ENCODE measurements around the gene NGFR.
"Not testable (repeated sequence)": the region's sequence is repeated elsewhere in the genome, so short reads cannot be mapped to it uniquely, and the experiment has no call there.

NGFR gene

DNA sequence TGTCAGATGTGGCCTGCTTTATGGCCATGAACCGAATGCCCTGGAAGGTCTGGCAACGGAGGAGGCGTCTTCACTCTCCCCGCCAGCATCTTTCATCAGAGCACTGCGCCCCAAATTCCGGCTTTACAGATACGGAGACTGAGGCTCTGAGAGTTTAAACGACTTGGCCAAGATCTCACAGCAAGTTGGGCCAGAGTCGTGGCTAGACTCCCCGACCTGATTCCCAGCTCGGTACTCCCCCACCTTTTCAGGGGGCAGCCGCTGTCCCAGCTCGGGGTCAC is 1.7 kb downstream of the NGFR start:
- DNase-seq (ENCODE audit: low spot score), result no peak

DNA sequence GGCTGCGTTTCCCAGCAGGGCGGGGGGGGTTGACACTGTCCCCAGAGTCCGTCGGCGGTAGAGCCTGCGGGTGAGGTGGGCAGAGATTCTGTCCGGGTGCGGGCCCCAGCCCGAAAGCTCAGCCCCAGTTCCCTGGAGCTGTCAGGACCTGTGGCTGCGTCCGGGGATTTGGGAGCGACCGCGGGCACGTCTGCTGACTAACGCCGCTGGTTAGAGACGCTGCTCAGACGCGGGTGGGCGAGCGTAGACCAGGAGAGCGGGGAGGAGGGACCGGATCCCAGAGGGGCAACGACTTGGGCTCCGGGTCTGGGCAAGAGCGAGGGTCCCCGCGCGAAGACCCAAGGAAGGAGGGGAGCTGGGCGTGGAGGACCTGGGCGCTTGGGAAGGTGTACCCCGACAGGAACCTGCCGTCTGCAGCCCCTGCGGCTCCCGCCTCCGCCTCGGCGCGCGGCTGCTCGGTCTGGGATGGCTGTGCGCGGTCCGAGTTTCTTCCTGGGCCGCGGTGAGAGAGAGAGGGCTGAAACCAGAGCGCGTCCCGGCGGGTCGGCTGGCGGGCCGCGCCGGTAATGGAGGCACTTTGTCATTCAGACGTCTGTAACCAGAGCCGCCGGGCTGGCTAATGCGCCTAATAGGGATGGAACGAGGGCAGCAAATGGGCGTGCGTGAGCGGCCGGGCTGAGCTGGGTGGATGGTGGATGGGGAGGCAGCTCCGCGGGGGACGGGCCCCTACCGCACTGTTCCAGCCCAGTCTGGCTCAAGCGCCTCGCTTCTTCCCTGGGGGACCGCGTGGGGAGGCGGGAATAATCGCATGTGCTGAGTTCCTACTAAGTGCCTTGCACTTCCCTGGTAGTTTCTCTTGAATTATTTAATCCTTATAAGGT is 2.3 kb downstream of the NGFR start:
- DNase-seq (ENCODE audit: low spot score), result peak; percentile 55

GRCh38 chr17:49498029-49498615 is 3.0 kb downstream of the NGFR start:
- no peak for DNase-seq (ENCODE audit: low spot score)

DNA sequence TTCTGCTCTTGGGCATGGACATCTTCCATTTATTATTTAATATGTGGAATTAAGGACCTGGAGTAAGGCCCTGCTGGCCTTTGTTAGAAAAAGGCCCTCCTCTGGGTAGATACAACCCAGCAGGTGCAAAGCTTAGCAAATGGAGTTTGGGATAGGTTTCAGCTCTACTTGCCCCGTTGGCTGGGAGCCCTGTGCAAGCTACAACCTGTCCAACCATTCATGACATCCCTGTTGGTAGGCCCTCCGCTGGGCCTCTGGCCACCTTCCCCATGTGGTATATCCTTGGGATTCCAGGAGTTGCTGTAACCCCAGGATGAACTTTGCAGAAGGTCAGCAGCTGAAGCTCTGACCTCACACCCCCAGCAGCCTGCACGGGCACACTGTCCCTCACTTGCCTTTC is 6.4 kb downstream of the NGFR start:
- no peak for DNase-seq (ENCODE audit: low spot score)

DNA sequence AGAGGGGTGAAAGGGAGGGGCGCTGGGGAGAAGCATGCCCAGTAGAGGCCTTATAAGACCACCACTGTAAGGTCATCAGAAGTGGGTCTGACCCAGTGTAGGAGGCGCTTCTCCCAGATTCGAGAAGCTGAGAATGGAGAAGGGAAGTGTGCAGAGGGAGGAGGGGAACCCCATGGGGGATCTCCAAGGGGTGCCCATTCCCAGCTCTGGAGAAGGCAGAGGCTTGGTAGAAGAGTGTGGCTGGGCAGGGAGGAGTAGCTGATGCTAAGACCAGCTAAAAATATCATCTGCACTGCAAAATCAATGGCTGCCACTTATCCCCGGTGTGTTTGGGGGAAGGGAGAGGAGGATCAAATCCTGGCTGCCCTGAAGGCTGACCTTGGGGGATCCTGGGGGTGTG is 7.2 kb downstream of the NGFR start:
- no peak for DNase-seq (ENCODE audit: low spot score)

DNA sequence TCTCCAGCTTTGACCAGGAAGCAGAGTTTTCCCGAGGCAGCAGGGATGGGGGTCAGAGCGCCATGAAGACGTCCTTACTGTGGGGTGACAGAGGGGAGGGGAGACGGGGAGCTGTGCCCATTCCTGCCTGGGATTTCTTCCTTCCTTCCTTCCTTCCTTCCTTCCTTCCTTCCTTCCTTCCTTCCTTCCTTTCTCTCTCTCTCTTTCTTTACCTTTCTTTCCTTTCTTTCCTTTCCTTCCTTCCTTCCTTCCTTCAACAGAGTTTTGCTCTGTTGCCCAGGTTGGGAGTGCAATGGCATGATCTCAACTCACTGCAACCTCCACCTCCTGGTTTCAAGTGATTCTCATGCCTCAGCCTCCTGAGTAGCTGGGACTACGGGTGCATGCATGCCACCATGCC is 7.6 kb downstream of the NGFR start:
- DNase-seq (ENCODE audit: low spot score), result not testable (repeated sequence)

- DNase-seq (ENCODE audit: low spot score), result no peak
These were observed 9.3 kb downstream of the NGFR start for GRCh38 chr17:49504369-49504768.

GRCh38 chr17:49505854-49506253 is 10.8 kb downstream of the NGFR start:
- no peak for DNase-seq (ENCODE audit: low spot score)

DNA sequence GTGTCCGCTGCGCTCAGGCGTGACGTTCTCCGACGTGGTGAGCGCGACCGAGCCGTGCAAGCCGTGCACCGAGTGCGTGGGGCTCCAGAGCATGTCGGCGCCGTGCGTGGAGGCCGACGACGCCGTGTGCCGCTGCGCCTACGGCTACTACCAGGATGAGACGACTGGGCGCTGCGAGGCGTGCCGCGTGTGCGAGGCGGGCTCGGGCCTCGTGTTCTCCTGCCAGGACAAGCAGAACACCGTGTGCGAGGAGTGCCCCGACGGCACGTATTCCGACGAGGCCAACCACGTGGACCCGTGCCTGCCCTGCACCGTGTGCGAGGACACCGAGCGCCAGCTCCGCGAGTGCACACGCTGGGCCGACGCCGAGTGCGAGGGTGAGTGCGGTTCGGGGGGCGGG is 11.2 kb downstream of the NGFR start:
- no peak for DNase-seq (ENCODE audit: low spot score)

GRCh38 chr17:49508061-49508865 is 13.2 kb downstream of the NGFR start:
- peak; percentile 62 for DNase-seq (ENCODE audit: low spot score)

DNA sequence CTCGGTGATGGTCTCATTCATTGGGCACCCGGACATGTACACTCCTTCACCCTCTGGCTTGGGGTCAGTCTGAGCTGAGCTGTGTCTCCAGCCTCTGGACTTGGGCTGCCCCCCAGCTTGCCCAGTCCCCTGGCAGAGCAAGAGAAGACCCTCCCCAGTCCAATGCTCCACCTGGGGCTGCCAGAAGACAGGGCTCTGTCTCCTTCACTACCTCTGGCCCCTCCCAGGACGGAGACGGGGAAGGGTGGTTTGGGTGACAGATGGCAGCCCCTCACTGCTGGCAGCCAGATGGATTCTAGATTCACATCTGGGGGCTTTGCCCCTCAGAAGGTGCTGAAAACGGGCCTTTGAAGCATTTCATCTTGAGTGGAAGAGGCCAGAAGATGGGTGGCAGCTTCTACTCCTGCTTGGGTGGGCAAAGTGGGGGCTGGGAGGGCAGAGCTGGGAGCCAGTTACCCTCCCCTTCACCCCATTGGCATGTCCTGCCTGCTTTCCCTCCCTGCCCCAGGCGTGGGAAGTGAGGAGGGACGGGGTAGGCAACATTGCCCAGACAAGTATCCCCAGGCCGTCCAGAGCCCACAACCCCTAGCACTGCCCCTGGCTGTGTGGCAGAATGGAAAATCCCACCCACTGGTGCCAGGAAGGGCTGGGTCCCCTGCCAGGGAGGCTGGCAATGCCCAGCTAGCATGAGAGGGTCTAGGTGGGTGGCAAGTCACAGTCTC is 13.9 kb downstream of the NGFR start:
- no peak for DNase-seq (ENCODE audit: low spot score)

DNA sequence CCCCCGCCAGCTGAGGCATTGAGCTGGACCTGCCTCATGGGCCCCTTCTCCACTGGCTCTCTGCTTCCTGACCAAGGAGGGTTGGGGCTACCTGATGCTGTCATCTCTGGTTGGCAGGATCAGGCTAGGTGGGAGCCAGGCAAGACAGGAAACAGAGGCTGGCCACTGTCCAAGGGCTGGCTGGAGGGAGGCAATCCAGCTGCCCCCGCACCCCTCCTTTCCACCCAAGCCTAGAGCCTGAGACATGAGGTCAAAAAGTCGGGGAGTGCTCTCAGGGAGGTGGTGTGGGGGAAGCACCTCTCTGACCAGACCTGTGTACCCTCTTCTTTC is 14.5 kb downstream of the NGFR start:
- DNase-seq (ENCODE audit: low spot score), result no peak

DNA sequence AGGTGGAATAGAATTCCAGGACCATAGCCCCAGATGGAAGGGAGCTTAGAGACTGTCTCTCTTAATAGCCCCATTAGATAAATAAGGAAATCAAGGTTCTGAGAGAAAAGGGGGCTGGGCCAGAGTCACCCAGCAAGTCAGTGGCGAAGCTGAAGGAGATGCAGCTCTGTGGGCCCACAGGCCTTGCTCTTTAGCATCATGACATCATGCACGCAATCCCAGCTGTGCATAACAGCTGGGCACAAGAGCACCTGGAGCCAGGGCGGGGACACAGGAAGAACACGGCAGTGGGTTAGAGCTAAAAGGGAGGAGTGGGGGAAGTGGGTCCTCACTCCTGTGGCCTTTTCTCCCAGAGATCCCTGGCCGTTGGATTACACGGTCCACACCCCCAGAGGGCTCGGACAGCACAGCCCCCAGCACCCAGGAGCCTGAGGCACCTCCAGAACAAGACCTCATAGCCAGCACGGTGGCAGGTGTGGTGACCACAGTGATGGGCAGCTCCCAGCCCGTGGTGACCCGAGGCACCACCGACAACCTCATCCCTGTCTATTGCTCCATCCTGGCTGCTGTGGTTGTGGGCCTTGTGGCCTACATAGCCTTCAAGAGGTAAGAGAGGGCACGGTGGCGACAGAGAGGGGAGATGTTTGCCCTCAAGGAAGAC is 15.1 kb downstream of the NGFR start:
- no peak for DNase-seq (ENCODE audit: low spot score)

- no peak for DNase-seq (ENCODE audit: low spot score)
These were observed 15.6 kb downstream of the NGFR start for GRCh38 chr17:49510720-49511110.

GRCh38 chr17:49511810-49512209 is 16.7 kb downstream of the NGFR start:
- DNase-seq (ENCODE audit: low spot score), result no peak

- no peak for DNase-seq (ENCODE audit: low spot score)
These were observed 17.4 kb downstream of the NGFR start for GRCh38 chr17:49512296-49513043.

DNA sequence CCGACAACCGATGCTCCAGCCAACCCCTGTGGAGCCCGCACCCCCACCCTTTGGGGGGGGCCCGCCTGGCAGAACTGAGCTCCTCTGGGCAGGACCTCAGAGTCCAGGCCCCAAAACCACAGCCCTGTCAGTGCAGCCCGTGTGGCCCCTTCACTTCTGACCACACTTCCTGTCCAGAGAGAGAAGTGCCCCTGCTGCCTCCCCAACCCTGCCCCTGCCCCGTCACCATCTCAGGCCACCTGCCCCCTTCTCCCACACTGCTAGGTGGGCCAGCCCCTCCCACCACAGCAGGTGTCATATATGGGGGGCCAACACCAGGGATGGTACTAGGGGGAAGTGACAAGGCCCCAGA is 17.9 kb downstream of the NGFR start:
- no peak for DNase-seq (ENCODE audit: low spot score)

- no peak for DNase-seq (ENCODE audit: low spot score)
These were observed 18.5 kb downstream of the NGFR start for GRCh38 chr17:49513641-49514040.

DNA sequence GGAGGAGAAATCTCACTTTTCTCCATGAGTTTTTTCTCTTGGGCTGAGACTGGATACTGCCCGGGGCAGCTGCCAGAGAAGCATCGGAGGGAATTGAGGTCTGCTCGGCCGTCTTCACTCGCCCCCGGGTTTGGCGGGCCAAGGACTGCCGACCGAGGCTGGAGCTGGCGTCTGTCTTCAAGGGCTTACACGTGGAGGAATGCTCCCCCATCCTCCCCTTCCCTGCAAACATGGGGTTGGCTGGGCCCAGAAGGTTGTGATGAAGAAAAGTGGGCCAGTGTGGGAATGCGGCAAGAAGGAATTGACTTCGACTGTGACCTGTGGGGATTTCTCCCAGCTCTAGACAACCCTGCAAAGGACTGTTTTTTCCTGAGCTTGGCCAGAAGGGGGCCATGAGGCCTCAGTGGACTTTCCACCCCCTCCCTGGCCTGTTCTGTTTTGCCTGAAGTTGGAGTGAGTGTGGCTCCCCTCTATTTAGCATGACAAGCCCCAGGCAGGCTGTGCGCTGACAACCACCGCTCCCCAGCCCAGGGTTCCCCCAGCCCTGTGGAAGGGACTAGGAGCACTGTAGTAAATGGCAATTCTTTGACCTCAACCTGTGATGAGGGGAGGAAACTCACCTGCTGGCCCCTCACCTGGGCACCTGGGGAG is 19.1 kb downstream of the NGFR start:
- no peak for DNase-seq (ENCODE audit: low spot score)

DNA sequence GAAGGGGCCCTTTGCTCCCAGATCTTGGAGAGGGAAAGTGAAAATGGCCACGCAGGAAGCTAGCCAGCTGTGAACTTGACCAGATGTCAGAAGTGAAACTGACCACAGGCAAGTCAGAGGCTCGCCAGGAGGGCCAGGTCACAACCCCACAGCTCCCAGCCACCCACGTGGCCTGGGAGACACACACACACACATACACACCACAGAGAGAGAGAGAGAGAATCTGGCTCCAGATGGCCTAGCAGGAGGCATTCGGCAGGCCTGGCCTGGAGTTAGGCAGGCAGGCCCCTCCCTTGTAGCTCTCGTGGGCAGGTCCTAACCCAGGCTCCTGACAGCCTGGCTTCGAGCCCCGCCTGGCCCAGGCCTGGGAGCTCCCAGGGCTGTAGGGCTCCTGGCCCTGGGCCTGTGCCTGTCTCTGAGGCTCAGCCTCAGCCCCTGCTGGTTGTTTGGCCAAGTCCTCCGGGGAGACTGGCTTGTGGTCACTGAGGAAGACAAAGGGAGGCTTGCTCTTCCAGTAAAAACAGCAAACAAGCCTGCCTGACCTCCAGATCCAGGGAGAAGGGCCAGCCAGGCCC is 20.2 kb downstream of the NGFR start:
- DNase-seq (ENCODE audit: low spot score), result peak; percentile 98

GRCh38 chr17:49516180-49516579 is 21.1 kb downstream of the NGFR start:
- DNase-seq (ENCODE audit: low spot score), result no peak
